Measurements from ENCODE around the gene ZNF546.

ZNF546 gene

DNA sequence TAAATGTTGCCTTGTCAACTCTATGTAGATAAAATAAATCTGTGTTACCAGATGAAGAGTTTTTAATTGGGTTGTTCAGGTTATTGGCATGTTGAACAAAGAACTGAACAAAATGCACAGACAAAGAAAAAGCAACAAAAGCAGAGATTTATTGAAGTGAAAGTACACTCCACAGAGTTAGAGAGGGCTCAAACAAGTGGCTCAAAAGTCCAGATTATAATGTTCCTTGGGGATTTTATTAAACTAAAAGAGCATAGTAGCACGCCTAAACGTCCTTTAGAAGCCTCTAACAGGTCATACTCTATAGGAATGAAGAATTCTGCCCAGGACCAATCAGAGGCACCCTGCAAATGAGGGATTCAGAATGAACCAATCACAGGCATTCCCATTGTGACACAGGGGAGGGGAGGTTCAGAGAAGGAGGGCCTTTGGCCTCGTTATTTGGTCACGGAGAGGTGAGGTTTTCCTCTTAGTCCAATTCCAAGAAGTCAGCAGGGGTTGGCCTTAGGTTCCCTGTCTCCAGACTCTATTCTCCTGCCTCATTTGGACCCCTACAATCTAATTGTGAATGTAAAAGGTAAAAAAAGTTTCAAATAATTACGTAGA is 13.1 kb upstream of the ZNF546 start:
- no peak overlapping the region for H3K27ac ChIP-seq (ENCODE audit: poor library complexity, severe bottlenecking)
- peaks cover 46% of the 10 kb centered on the region for H3K36me3 ChIP-seq (ENCODE audit: low read depth)
- DNase-seq (ENCODE audit: low spot score) (no peak), ATAC-seq (ENCODE audit: low read depth) (no peak)
- TF ChIP-seq, protein P1, sequence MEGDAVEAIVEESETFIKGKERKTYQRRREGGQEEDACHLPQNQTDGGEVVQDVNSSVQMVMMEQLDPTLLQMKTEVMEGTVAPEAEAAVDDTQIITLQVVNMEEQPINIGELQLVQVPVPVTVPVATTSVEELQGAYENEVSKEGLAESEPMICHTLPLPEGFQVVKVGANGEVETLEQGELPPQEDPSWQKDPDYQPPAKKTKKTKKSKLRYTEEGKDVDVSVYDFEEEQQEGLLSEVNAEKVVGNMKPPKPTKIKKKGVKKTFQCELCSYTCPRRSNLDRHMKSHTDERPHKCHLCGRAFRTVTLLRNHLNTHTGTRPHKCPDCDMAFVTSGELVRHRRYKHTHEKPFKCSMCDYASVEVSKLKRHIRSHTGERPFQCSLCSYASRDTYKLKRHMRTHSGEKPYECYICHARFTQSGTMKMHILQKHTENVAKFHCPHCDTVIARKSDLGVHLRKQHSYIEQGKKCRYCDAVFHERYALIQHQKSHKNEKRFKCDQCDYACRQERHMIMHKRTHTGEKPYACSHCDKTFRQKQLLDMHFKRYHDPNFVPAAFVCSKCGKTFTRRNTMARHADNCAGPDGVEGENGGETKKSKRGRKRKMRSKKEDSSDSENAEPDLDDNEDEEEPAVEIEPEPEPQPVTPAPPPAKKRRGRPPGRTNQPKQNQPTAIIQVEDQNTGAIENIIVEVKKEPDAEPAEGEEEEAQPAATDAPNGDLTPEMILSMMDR (IDR thresholded peaks at IDR 0.05; ENCODE audit: poor library complexity, severe bottlenecking) = no peak
- no peak overlapping the region for H3K4me3 ChIP-seq (ENCODE audit: severe bottlenecking)
- H3K9me3 ChIP-seq (ENCODE audit: severe bottlenecking) = peaks cover 9% of the 10 kb centered on the region
- no peaks in the 10 kb centered on the region for H3K27me3 ChIP-seq (ENCODE audit: insufficient read depth, poor library complexity, severe bottlenecking)
- no peaks in the 10 kb centered on the region for H3K4me1 ChIP-seq (ENCODE audit: insufficient read depth, poor library complexity, severe bottlenecking)

GRCh38 chr19:39986643-39987042 is 10.2 kb upstream of the ZNF546 start:
- H3K27ac ChIP-seq (ENCODE audit: poor library complexity, severe bottlenecking) = no peak overlapping the region
- H3K4me1 ChIP-seq (ENCODE audit: insufficient read depth, poor library complexity, severe bottlenecking) = no peaks in the 10 kb centered on the region
- no peak for DNase-seq (ENCODE audit: low spot score)
- ATAC-seq (ENCODE audit: low read depth) = no peak
- H3K36me3 ChIP-seq (ENCODE audit: low read depth) = peaks cover 19% of the 10 kb centered on the region
- H3K27me3 ChIP-seq (ENCODE audit: insufficient read depth, poor library complexity, severe bottlenecking) = no peaks in the 10 kb centered on the region
- H3K4me3 ChIP-seq (ENCODE audit: severe bottlenecking) = no peak overlapping the region
- peaks cover 9% of the 10 kb centered on the region for H3K9me3 ChIP-seq (ENCODE audit: severe bottlenecking)
- TF ChIP-seq, protein P1 (IDR thresholded peaks at IDR 0.05; ENCODE audit: poor library complexity, severe bottlenecking) = no peak

GRCh38 chr19:39987167-39987566 is 9.7 kb upstream of the ZNF546 start:
- ATAC-seq (ENCODE audit: low read depth) (no peak), DNase-seq (ENCODE audit: low spot score) (no peak)
- Histone ChIP-seq H3K9me3 (ENCODE audit: severe bottlenecking) (peaks cover 9% of the 10 kb centered on the region), H3K36me3 (ENCODE audit: low read depth) (peaks cover 16% of the 10 kb centered on the region), H3K27me3 (ENCODE audit: insufficient read depth, poor library complexity, severe bottlenecking) (no peaks in the 10 kb centered on the region), H3K4me3 (ENCODE audit: severe bottlenecking) (no peak overlapping the region), H3K4me1 (ENCODE audit: insufficient read depth, poor library complexity, severe bottlenecking) (no peaks in the 10 kb centered on the region), H3K27ac (ENCODE audit: poor library complexity, severe bottlenecking) (no peak overlapping the region)
- TF ChIP-seq, protein P1 (IDR thresholded peaks at IDR 0.05; ENCODE audit: poor library complexity, severe bottlenecking) = no peak

DNA sequence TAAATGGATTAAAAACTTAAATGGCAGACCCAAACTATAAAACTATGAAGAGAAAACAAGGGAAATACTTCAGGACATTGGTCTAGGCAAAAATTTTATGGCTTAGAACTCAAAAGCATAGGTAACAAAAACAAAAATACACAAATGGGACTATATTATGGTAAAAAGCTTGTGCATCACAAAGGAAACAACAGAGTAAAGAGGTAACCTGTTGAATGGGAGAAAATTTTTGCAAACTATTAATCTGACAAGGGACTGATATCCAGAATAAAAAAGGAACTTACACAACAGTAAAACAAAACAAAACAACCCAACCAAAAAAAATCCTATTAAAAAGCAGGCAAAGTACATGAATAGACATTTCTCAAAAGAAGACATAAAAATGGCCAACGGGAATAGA is 9.3 kb upstream of the ZNF546 start:
- no peak overlapping the region for H3K27ac ChIP-seq (ENCODE audit: poor library complexity, severe bottlenecking)
- H3K4me1 ChIP-seq (ENCODE audit: insufficient read depth, poor library complexity, severe bottlenecking) = no peaks in the 10 kb centered on the region
- ATAC-seq (ENCODE audit: low read depth) = no peak
- DNase-seq (ENCODE audit: low spot score) = no peak
- TF ChIP-seq, protein P1 (IDR thresholded peaks at IDR 0.05; ENCODE audit: poor library complexity, severe bottlenecking) = no peak
- H3K36me3 ChIP-seq (ENCODE audit: low read depth) = peaks cover 12% of the 10 kb centered on the region
- no peak overlapping the region for H3K4me3 ChIP-seq (ENCODE audit: severe bottlenecking)
- H3K27me3 ChIP-seq (ENCODE audit: insufficient read depth, poor library complexity, severe bottlenecking) = no peaks in the 10 kb centered on the region
- peaks cover 9% of the 10 kb centered on the region for H3K9me3 ChIP-seq (ENCODE audit: severe bottlenecking)

- TF ChIP-seq, protein P1 (IDR thresholded peaks at IDR 0.05; ENCODE audit: poor library complexity, severe bottlenecking) = no peak
- ATAC-seq (ENCODE audit: low read depth) (no peak), DNase-seq (ENCODE audit: low spot score) (no peak)
- Histone ChIP-seq H3K4me3 (ENCODE audit: severe bottlenecking) (no peak overlapping the region), H3K4me1 (ENCODE audit: insufficient read depth, poor library complexity, severe bottlenecking) (peaks cover 11% of the 10 kb centered on the region), H3K9me3 (ENCODE audit: severe bottlenecking) (no peaks in the 10 kb centered on the region), H3K36me3 (ENCODE audit: low read depth) (0 out of 2 replicates have a peak, but pooled peaks cover 4% of the 10 kb centered on the region), H3K27ac (ENCODE audit: poor library complexity, severe bottlenecking) (no peak overlapping the region), H3K27me3 (ENCODE audit: insufficient read depth, poor library complexity, severe bottlenecking) (no peaks in the 10 kb centered on the region)
These were observed 3.3 kb upstream of the ZNF546 start for GRCh38 chr19:39993605-39994004.
